Measurements from ENCODE around the gene DHODH. TPM values are rescaled to one million over a fixed set of nuclear protein-coding genes. Genes with fewer than 3 reads are reported as not detected.
"Not testable (repeated sequence)": the region's sequence is repeated elsewhere in the genome, so short reads cannot be mapped to it uniquely, and the experiment has no call there.

Gene DHODH
- total RNA-seq, 6 experiments from 2014 or later: 6.8 to 10.0 (median 8.8) TPM

DNA sequence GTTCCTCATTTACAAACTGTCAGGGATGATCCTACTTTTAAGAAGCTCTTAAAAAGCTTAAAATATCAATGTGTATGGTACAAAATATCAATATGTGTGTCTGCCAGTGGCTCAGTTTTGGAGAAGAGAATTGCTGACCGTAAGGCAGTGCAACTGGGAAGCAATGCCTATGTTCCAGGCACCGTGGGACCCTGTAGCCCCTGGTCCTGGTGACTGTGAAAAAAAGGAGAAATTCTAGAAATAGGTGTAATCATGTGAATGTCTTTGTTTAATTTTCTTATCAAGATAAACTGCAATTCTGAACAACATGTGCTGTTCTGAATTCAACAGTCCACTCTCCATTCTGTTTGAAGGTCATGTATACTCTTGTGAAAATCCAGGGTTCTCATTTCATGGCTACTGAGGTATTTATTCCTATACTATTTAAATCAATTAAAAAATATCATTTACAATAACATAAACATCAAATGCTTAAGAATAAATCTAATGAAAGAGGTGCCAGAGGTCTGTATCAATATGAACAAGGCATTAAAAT is 36.3 kb downstream of the DHODH start:
- H3K27me3 Mint-ChIP-seq (ENCODE audit: insufficient read depth): peaks cover 5% of the 10 kb centered on the region
- no peaks in the 10 kb centered on the region for H3K4me1 Mint-ChIP-seq (ENCODE audit: low read depth)
- TF ChIP-seq, protein P1, sequence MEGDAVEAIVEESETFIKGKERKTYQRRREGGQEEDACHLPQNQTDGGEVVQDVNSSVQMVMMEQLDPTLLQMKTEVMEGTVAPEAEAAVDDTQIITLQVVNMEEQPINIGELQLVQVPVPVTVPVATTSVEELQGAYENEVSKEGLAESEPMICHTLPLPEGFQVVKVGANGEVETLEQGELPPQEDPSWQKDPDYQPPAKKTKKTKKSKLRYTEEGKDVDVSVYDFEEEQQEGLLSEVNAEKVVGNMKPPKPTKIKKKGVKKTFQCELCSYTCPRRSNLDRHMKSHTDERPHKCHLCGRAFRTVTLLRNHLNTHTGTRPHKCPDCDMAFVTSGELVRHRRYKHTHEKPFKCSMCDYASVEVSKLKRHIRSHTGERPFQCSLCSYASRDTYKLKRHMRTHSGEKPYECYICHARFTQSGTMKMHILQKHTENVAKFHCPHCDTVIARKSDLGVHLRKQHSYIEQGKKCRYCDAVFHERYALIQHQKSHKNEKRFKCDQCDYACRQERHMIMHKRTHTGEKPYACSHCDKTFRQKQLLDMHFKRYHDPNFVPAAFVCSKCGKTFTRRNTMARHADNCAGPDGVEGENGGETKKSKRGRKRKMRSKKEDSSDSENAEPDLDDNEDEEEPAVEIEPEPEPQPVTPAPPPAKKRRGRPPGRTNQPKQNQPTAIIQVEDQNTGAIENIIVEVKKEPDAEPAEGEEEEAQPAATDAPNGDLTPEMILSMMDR (IDR thresholded peaks at IDR 0.05): no peak
- peaks cover 5% of the 10 kb centered on the region for H3K36me3 Mint-ChIP-seq (ENCODE audit: low read depth)
- no peak for DNase-seq
- no peak overlapping the region for H3K4me3 Mint-ChIP-seq
- no peak overlapping the region for H3K27ac Mint-ChIP-seq
- peaks cover 12% of the 10 kb centered on the region for H3K9me3 Mint-ChIP-seq

DNA sequence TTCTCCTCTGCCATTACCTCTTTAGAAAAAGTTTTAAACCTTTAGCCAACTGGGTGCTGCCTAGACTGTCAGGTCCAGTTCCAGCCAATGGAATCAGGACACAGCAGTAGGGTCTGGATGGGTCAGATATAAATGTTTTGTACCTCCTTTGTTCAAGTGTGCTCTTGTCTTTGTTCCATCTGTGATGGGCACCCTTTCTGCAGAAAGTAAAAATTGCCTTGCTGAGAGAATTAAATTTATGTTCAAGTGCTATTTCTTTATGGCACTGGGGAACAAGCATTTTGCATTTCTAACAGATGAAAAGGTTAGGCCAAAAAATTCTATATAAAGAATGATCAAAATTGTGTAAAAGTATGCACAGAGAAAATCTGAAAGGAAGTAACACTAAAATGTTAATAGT is 40.6 kb downstream of the DHODH start:
- no peak for DNase-seq
- no peak overlapping the region for H3K4me3 Mint-ChIP-seq
- H3K36me3 Mint-ChIP-seq (ENCODE audit: low read depth): peaks cover 5% of the 10 kb centered on the region
- no peak overlapping the region for H3K27ac Mint-ChIP-seq
- TF ChIP-seq, protein P1 (IDR thresholded peaks at IDR 0.05): no peak
- H3K4me1 Mint-ChIP-seq (ENCODE audit: low read depth): no peaks in the 10 kb centered on the region
- peaks cover 14% of the 10 kb centered on the region for H3K9me3 Mint-ChIP-seq
- H3K27me3 Mint-ChIP-seq (ENCODE audit: insufficient read depth): peaks cover 10% of the 10 kb centered on the region

DNA sequence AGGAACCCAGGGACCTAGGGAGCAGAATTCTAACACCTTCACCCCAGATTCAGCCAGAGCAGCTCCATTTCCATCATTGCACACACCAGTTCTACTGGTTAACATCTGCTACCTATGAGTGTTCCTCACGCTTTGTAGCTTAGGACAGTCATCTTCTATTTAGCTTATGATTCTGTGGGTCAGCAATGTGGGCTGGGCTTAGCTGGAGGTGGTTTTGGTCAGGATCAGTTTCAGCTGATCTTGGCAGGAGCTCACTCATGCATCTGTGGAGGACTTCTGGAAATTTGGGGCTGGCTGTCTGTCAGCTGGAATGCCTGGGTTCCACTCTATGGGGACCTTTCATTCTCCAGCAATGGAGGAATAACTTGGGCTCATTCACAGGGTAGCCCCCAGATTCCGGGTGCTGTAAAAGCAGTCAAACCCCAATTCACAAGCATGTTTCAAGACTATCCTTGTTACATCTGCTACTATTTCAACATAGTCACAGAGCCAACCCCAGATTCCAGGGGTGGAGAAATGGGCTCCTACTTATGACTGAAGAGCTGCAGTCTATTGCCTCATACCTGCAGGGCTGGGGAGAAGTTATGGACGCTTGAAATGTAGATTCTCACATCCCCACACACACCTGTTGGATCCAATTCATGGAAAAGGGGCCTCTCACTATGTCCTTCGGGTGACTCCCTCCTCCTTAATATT is 42.4 kb downstream of the DHODH start:
- peaks cover 5% of the 10 kb centered on the region for H3K36me3 Mint-ChIP-seq (ENCODE audit: low read depth)
- H3K9me3 Mint-ChIP-seq: peaks cover 14% of the 10 kb centered on the region
- peaks cover 11% of the 10 kb centered on the region for H3K27me3 Mint-ChIP-seq (ENCODE audit: insufficient read depth)
- TF ChIP-seq, protein P1 (IDR thresholded peaks at IDR 0.05): no peak
- H3K27ac Mint-ChIP-seq: no peak overlapping the region
- DNase-seq: peak; percentile 11
- no peaks in the 10 kb centered on the region for H3K4me1 Mint-ChIP-seq (ENCODE audit: low read depth)
- no peak overlapping the region for H3K4me3 Mint-ChIP-seq

DNA sequence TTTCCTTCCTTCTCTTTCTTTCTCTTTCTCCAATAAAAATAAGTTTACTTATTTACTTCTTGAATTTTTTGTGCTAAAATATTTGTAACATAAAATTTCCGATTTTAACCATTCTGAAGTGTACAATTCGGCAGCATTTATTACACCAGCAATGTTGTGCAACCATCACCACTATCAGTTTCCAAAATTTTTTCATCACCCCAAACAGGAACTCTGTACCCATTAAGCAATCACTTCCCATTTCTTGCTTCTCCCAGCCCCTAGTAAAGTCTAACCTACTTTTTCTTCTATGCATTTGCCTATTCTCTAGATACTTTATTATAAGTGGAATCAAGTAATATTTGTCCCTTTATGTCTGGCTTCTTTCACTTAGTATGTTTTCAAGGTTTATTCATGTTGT is 43.3 kb downstream of the DHODH start:
- Mint-ChIP-seq H3K27me3 (ENCODE audit: insufficient read depth) (peaks cover 9% of the 10 kb centered on the region), H3K36me3 (ENCODE audit: low read depth) (peaks cover 5% of the 10 kb centered on the region), H3K9me3 (peaks cover 14% of the 10 kb centered on the region), H3K4me1 (ENCODE audit: low read depth) (no peaks in the 10 kb centered on the region), H3K27ac (no peak overlapping the region), H3K4me3 (no peak overlapping the region)
- no peak for DNase-seq
- TF ChIP-seq, protein P1 (IDR thresholded peaks at IDR 0.05): no peak

DNA sequence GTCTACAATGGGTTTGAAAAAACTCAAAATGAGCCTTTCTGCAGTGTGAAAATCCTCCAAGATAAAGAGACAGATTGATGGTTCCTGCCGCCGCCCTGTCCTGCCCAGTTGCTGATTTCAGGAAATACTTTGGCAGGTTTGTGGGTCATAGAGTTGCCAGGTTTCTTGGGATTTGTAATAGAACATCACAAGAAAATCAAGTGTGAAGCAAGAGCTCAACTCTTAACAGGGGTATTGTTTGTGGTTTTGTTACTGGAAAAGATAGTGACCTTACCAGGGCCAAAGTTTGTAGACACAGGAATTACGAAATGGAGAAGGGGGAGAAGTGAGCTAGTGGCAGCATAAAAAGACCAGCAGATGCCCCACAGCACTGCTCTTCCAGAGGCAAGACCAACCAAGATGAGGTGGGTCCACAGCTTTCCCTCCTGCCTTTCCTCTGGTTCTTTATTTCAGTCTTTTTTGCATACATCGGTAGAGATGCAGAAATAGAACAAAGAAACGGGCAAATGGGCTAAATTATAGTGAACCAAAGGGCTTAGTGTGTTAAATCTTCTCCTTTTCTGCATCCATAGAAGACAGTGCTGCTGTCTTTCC is 45.8 kb downstream of the DHODH start, which contains the start of gene HP:
HP (plus strand) TSS at position 252 of the 594 bp plus-strand sequence; CDS start at position 400, 148 bp downstream.
- not testable (repeated sequence) for H3K27ac Mint-ChIP-seq; H3K4me1 Mint-ChIP-seq (ENCODE audit: low read depth); DNase-seq; H3K27me3 Mint-ChIP-seq (ENCODE audit: insufficient read depth); H3K4me3 Mint-ChIP-seq; H3K36me3 Mint-ChIP-seq (ENCODE audit: low read depth); H3K9me3 Mint-ChIP-seq

DNA sequence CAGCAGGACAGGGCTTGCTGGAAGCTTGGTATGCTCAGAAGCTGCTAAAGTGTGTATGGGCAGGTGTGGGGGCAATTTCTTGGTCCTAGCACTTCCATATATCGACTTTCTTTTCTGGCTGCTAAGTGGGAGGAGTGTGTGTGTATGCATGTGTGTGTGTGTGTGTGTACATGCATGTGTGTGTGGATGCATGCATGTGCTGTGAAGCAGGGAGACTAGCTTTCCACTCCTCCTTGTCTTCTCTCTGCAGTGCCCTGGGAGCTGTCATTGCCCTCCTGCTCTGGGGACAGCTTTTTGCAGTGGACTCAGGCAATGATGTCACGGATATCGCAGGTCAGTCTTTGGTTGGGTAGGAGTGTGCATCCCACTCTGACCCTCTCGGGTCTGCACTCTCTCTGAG is 47.4 kb downstream of the DHODH start:
- Mint-ChIP-seq H3K9me3 (no peaks in the 10 kb centered on the region), H3K36me3 (ENCODE audit: low read depth) (no peaks in the 10 kb centered on the region), H3K4me3 (no peak overlapping the region), H3K27me3 (ENCODE audit: insufficient read depth) (peaks cover 7% of the 10 kb centered on the region), H3K27ac (no peak overlapping the region), H3K4me1 (ENCODE audit: low read depth) (no peaks in the 10 kb centered on the region)
- DNase-seq: no peak
- TF ChIP-seq, protein P1 (IDR thresholded peaks at IDR 0.05): no peak

DNA sequence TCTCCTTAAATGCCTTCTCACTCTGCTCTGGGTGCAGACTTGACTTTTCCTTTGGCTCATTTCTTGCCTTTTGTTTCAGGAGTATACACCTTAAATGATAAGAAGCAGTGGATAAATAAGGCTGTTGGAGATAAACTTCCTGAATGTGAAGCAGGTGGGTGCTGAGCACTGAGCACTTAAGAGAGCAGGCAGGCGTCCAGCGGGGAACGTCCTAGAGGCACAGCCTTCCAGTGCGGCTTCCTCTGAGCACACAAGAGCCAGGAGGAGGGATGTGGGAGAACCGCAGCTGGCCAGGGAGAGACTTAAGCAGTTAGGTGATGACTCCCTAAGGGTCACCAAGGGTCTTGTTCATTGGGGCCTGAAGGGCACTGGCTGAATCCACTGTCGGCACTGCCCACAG is 48.8 kb downstream of the DHODH start:
- H3K4me3 Mint-ChIP-seq; H3K4me1 Mint-ChIP-seq (ENCODE audit: low read depth); H3K27ac Mint-ChIP-seq; H3K36me3 Mint-ChIP-seq (ENCODE audit: low read depth); DNase-seq; H3K9me3 Mint-ChIP-seq; H3K27me3 Mint-ChIP-seq (ENCODE audit: insufficient read depth): not testable (repeated sequence)

DNA sequence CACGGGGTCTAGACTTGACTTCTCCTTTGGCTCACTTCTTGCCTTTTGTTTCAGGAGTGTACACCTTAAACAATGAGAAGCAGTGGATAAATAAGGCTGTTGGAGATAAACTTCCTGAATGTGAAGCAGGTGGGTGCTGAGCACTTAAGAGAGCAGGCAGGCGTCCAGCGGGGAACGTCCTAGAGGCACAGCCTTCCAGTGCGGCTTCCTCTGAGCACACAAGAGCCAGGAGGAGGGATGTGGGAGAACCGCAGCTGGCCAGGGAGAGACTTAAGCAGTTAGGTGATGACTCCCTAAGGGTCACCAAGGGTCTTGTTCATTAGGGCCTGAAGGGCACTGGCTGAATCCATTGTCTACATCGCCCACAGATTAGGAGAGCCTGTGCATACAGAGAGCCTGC is 50.5 kb downstream of the DHODH start:
- H3K36me3 Mint-ChIP-seq (ENCODE audit: low read depth); H3K4me3 Mint-ChIP-seq; H3K27ac Mint-ChIP-seq; DNase-seq; H3K27me3 Mint-ChIP-seq (ENCODE audit: insufficient read depth); H3K4me1 Mint-ChIP-seq (ENCODE audit: low read depth); H3K9me3 Mint-ChIP-seq: not testable (repeated sequence)

Measured in HFFc6 (cell line).